ENCODE results near the gene TNNI2.
A peak's percentile ranks its signal among the peaks of the same experiment; 100 is the strongest.

Gene TNNI2

GRCh38 chr11:1836011-1836945, 2.5 kb upstream of the TNNI2 start:
- no peak overlapping the region for H3K9ac ChIP-seq
- H3K36me3 ChIP-seq (ENCODE audit: control insufficient read depth, insufficient read depth, low read length): no peaks in the 10 kb centered on the region
- no peaks in the 10 kb centered on the region for H3K79me2 ChIP-seq
- no peak overlapping the region for H3K4me2 ChIP-seq (ENCODE audit: low read length)
- H3K4me3 ChIP-seq (ENCODE audit: low read depth, low read length): no peak overlapping the region
- no peaks in the 10 kb centered on the region for H3K9me3 ChIP-seq (ENCODE audit: control insufficient read depth, low read length)
- TF ChIP-seq CTCF (IDR thresholded peaks at IDR 0.05): no peak
- H3K27me3 ChIP-seq (ENCODE audit: control insufficient read depth, insufficient read depth, low read length): no peaks in the 10 kb centered on the region
- no peaks in the 10 kb centered on the region for H3K4me1 ChIP-seq
- H2AFZ ChIP-seq: no peak overlapping the region
- H3K27ac ChIP-seq: no peak overlapping the region

- no peaks in the 10 kb centered on the region for H3K36me3 ChIP-seq (ENCODE audit: control insufficient read depth, insufficient read depth, low read length)
- H3K4me2 ChIP-seq (ENCODE audit: low read length): no peak overlapping the region
- H2AFZ ChIP-seq: no peak overlapping the region
- H3K27ac ChIP-seq: no peak overlapping the region
- H3K79me2 ChIP-seq: no peaks in the 10 kb centered on the region
- H3K4me3 ChIP-seq (ENCODE audit: low read depth, low read length): no peak overlapping the region
- H3K9ac ChIP-seq: no peak overlapping the region
- peak; percentile 50 for TF ChIP-seq CTCF (IDR thresholded peaks at IDR 0.05)
- H3K4me1 ChIP-seq: no peaks in the 10 kb centered on the region
- H3K9me3 ChIP-seq (ENCODE audit: control insufficient read depth, low read length): no peaks in the 10 kb centered on the region
- no peaks in the 10 kb centered on the region for H3K27me3 ChIP-seq (ENCODE audit: control insufficient read depth, insufficient read depth, low read length)
Measured at GRCh38 chr11:1837171-1838076, 1.4 kb upstream of the TNNI2 start.

DNA sequence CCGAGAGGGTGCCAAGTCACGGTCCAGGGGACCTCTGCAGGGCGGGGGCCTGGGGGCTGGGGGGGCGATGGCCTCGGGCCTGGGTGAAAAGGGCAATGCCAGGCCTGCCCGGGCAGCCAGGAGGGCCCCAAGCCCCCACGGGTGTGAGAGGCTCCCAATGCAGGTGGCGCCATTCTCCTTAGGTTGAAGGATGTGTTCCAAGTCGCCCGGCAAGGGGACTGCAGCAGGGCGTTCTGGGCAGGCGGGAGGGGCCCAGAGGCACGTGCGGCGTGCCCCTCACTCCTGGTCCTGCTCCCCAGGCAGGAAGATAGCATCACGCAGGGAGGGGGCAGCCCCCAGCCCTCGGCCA, 730 bp upstream of the TNNI2 start:
- H2AFZ ChIP-seq: no peak overlapping the region
- no peak overlapping the region for H3K9ac ChIP-seq
- no peaks in the 10 kb centered on the region for H3K9me3 ChIP-seq (ENCODE audit: control insufficient read depth, low read length)
- H3K27me3 ChIP-seq (ENCODE audit: control insufficient read depth, insufficient read depth, low read length): no peaks in the 10 kb centered on the region
- no peak overlapping the region for H3K4me2 ChIP-seq (ENCODE audit: low read length)
- no peaks in the 10 kb centered on the region for H3K36me3 ChIP-seq (ENCODE audit: control insufficient read depth, insufficient read depth, low read length)
- H3K27ac ChIP-seq: no peak overlapping the region
- no peak overlapping the region for H3K4me3 ChIP-seq (ENCODE audit: low read depth, low read length)
- no peak for TF ChIP-seq CTCF (IDR thresholded peaks at IDR 0.05)
- H3K4me1 ChIP-seq: no peaks in the 10 kb centered on the region
- no peaks in the 10 kb centered on the region for H3K79me2 ChIP-seq

- Histone ChIP-seq H3K4me3 (ENCODE audit: low read depth, low read length) (no peak overlapping the region), H2AFZ (no peak overlapping the region), H3K27ac (no peak overlapping the region), H3K4me2 (ENCODE audit: low read length) (no peak overlapping the region), H3K36me3 (ENCODE audit: control insufficient read depth, insufficient read depth, low read length) (no peaks in the 10 kb centered on the region), H3K79me2 (no peaks in the 10 kb centered on the region), H3K9me3 (ENCODE audit: control insufficient read depth, low read length) (no peaks in the 10 kb centered on the region), H3K27me3 (ENCODE audit: control insufficient read depth, insufficient read depth, low read length) (no peaks in the 10 kb centered on the region), H3K9ac (no peak overlapping the region), H3K4me1 (no peaks in the 10 kb centered on the region)
- no peak for TF ChIP-seq CTCF (IDR thresholded peaks at IDR 0.05)
Measured at GRCh38 chr11:1839204-1839923, 583 bp downstream of the TNNI2 start.
